ENCODE data around the gene PRDM8.
A peak's percentile ranks its signal among the peaks of the same experiment; 100 is the strongest.
"Not testable (repeated sequence)": the region's sequence is repeated elsewhere in the genome, so short reads cannot be mapped to it uniquely, and the experiment has no call there.

PRDM8 gene

DNA sequence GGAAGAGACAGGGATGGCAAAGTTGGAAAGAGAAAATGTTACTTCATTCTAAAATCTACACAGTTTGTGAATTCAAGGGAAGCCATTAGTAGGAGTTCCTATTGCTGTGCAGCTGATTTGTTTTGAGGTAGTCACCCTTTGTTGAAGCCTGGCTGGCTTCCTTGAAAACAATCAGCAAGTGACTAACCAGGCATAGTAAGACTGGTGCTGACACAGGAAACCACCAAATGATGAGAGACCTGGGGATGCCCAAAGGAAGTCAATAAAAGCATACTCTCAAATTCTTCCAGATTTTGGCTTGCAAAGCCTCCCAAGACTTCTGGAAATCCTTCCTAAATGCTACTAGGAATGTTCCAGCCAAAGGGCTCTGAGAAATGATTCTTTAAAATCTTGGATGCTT is 23.9 kb upstream of the PRDM8 start:
- no peak overlapping the region for H3K4me3 ChIP-seq (ENCODE audit: low read depth, low read length)
- TF ChIP-seq, protein P1, sequence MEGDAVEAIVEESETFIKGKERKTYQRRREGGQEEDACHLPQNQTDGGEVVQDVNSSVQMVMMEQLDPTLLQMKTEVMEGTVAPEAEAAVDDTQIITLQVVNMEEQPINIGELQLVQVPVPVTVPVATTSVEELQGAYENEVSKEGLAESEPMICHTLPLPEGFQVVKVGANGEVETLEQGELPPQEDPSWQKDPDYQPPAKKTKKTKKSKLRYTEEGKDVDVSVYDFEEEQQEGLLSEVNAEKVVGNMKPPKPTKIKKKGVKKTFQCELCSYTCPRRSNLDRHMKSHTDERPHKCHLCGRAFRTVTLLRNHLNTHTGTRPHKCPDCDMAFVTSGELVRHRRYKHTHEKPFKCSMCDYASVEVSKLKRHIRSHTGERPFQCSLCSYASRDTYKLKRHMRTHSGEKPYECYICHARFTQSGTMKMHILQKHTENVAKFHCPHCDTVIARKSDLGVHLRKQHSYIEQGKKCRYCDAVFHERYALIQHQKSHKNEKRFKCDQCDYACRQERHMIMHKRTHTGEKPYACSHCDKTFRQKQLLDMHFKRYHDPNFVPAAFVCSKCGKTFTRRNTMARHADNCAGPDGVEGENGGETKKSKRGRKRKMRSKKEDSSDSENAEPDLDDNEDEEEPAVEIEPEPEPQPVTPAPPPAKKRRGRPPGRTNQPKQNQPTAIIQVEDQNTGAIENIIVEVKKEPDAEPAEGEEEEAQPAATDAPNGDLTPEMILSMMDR (IDR thresholded peaks at IDR 0.05; ENCODE audit: insufficient read depth, low read depth, low read length, missing control alignments): no peak
- DNase-seq (ENCODE audit: low read depth): peak; percentile 71

DNA sequence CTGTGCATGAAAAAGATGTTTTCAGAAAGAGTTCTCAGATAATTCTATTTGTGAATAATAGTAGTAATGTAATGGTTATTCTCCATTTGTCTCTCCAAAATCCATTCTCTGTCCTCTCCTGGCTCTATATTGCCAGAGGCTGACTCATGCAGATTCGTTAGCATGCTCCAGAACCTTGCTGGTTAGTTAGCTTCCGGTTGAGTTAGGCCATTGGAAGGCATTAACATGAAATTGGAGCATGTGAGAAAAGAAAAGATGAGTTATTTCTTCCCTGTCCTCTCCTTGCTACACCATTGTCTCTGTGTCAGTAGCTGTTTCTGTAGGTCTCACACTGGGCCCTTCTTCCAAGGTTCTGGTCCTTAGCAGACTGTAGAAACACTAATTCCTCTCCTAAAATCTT is 23.5 kb upstream of the PRDM8 start:
- no peak overlapping the region for H3K4me3 ChIP-seq (ENCODE audit: low read depth, low read length)
- TF ChIP-seq, protein P1 (IDR thresholded peaks at IDR 0.05; ENCODE audit: insufficient read depth, low read depth, low read length, missing control alignments): no peak
- DNase-seq (ENCODE audit: low read depth): no peak

DNA sequence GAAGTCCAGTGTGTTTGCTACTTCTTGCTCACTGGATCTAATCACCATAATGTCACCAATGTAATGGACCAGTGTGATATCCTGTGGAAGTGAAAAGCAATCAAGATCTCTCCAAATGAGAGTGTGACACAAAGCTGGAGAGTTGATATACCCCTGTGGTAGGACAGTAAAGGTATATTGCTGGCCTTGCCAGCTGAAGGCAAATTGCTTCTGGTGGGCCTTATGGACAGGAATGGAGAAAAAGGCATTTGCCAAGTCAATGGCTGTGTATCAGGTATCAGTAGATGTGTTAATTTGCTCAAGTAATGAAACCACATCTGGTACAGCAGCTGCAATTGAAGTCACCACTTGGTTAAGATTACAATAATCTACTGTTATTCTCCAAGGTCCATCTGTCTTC is 19.5 kb upstream of the PRDM8 start:
- not testable (repeated sequence) for DNase-seq (ENCODE audit: low read depth); H3K4me3 ChIP-seq (ENCODE audit: low read depth, low read length)

DNA sequence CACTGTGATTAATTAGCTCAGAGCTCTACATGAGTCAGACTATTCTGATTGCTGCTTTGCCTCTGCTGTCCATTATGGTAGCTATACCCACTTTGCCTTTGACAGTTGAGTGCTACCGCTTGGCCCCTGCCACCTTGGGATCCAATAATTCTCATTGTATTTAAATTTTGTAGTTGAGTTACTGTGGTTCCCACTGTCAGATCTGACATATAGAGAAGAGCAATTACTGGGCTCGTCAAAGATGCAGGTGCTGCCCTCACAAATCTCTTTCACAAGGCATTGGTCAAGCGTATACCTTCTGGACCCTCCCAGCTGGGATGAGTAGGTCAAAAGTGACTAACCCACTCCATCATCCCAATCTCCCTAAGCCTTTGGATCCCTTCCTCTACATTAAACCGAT is 18.3 kb upstream of the PRDM8 start:
- H3K4me3 ChIP-seq (ENCODE audit: low read depth, low read length): no peak overlapping the region
- DNase-seq (ENCODE audit: low read depth): no peak
- TF ChIP-seq, protein P1 (IDR thresholded peaks at IDR 0.05; ENCODE audit: insufficient read depth, low read depth, low read length, missing control alignments): no peak

DNA sequence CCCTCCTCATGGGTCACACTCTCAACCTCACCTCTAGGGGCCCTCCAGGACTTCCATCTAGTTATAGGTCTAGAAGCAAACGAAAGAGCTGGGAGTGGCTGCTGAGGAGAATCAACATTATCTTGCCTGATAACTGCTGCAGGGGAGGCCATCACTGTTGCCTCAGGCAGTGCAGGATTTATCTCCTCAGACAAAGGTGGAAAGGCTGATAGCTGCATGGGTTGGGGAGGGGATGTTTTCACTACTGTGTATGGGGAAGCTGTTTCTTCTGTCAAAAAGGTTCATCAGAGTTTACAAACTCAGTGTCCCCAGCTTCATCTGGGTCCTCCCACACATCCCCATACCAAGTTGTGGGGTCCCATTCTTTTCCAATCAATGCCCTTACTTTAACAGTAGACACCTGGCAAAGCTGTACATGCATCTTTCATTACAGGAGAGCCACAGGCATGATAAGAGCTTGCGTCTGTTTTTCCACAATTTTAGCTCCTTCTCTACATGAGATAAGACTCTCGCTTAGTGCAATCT is 17.6 kb upstream of the PRDM8 start:
- H3K4me3 ChIP-seq (ENCODE audit: low read depth, low read length): no peak overlapping the region
- TF ChIP-seq, protein P1 (IDR thresholded peaks at IDR 0.05; ENCODE audit: insufficient read depth, low read depth, low read length, missing control alignments): no peak
- no peak for DNase-seq (ENCODE audit: low read depth)

DNA sequence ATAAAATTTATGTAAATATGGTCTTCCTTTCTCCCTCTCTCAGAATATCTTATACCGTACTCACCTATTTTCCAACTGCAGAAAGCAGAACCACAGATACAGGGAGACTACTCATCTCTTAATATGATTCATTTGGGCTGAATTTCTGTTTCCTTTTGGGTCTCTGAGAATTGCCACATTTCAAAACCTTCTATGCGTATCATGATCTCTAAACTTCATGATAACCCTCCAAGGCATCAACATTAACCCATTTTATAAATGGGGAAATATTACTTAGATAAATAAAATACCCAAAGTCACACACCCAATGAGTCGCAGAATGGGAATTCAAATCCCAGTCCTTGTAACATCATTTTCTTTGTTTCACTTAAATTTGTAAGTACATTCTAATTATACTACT is 16.6 kb upstream of the PRDM8 start:
- DNase-seq (ENCODE audit: low read depth): no peak
- TF ChIP-seq, protein P1 (IDR thresholded peaks at IDR 0.05; ENCODE audit: insufficient read depth, low read depth, low read length, missing control alignments): no peak
- no peak overlapping the region for H3K4me3 ChIP-seq (ENCODE audit: low read depth, low read length)

DNA sequence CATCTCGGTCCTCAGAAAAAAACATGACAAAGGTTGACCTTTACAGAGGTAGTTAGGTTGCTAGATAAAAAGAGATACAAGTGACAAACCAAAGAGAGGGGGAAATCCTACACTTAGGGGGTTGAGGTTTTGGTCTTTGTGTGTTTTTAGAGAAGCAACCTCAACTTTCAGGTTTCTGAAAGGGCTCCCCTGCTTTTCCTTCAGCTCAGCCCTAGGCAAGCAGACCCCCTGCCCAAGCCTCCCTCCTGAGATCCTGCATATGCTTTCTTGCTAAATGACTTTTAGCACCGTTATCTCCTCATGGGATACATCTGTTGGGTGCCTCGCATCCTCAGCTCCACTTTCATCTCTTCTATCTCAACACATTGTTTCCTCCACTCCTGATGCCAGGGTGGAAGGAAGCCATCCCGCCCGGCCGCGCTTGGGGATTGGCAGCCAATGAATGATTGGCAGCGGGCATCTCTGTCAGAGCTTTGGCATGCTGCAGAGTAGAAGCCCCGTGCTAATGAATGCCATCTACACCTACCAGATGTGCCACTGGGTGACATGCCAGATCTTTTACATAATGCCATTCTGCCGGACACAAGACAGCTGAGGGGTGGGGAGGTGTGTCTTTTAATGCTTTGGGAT is 15.0 kb upstream of the PRDM8 start:
- TF ChIP-seq, protein P1 (IDR thresholded peaks at IDR 0.05; ENCODE audit: insufficient read depth, low read depth, low read length, missing control alignments): no peak
- no peak for DNase-seq (ENCODE audit: low read depth)

More for the DNA sequence above, 15.0 kb upstream of the PRDM8 start:
- no peak overlapping the region for H3K4me3 ChIP-seq (ENCODE audit: low read depth, low read length)
